ENCODE results near the gene RAB12. TPM values are rescaled to one million over a fixed set of nuclear protein-coding genes. Genes with fewer than 3 reads are reported as not detected.
"Not testable (repeated sequence)": the region's sequence is repeated elsewhere in the genome, so short reads cannot be mapped to it uniquely, and the experiment has no call there.

RAB12 gene
- polyA plus RNA-seq, 4 donors = 46.6 to 52.0 (median 47.8) TPM

GRCh38 chr18:8611916-8612576, 2.8 kb downstream of the RAB12 start:
- DNase-seq (ENCODE audit: low read depth in 4 of 4, low spot score in 3 of 4) = no peak

GRCh38 chr18:8614875-8615274, 5.6 kb downstream of the RAB12 start:
- DNase-seq (ENCODE audit: low read depth in 4 of 4, low spot score in 3 of 4) = no peak

- DNase-seq (ENCODE audit: low read depth in 4 of 4, low spot score in 3 of 4) = no peak
Observed at GRCh38 chr18:8615397-8616027, 6.3 kb downstream of the RAB12 start.

DNA sequence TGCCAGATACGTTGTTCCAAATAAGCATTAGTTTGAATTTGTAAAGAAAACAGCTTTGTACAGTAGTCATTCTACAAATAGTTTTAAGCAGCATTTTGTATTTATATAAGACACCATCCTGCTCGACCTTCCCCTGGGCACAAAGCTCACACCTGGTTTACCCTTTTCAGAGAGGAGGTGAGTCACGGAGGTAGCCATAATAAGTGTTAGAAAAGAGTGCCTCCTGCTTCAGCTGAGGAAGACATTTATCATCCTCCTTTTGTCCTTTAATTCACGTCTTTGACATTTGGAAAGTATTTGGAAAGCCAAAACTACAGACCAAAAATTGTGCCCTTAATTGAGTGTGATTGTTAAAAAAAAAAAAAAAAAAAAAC, 6.8 kb downstream of the RAB12 start:
- DNase-seq (ENCODE audit: low read depth in 4 of 4, low spot score in 3 of 4) = no peak

DNA sequence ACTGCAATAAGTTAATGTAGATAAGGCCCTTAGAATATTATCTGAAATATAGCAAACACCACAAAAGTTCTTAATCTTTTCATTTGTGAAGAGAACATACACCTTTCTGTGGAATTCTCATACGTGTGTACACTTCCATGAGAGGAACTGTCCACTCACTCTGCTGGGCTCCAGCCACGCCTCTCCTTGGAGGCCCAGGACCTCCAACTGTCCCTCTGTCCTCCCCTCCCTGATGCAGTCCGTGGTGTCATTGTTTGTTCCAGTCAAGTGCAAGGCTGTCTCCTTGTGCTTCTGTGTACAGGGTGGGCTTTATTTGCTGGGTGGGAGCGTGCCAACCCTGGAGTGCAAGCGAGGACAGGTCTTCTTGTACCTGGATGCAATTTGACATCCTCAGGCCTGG, 8.7 kb downstream of the RAB12 start:
- DNase-seq (ENCODE audit: low read depth in 4 of 4, low spot score in 3 of 4) = no peak

DNA sequence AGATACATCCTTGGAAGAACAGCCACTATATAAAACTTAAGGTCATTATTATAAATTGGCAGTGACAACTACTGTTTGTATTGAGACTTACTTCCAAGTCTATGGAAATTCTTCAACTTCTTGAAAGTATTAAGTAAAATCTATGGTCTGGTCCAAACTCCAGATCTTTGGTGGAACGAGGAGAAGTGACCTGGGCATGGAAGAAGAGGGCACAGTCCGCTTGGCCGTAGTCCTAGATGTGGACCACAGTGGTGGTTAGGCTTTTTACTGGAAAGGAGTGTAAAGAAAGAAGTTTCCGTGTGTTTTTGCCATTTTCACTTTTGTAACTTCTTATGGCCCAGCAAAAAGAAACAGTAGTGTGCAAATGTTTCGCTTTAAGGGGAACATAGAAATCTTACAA, 9.8 kb downstream of the RAB12 start:
- no peak for DNase-seq (ENCODE audit: low read depth in 4 of 4, low spot score in 3 of 4)

- DNase-seq (ENCODE audit: low read depth in 4 of 4, low spot score in 3 of 4) = no peak
Observed at GRCh38 chr18:8619835-8620577, 10.8 kb downstream of the RAB12 start.

DNA sequence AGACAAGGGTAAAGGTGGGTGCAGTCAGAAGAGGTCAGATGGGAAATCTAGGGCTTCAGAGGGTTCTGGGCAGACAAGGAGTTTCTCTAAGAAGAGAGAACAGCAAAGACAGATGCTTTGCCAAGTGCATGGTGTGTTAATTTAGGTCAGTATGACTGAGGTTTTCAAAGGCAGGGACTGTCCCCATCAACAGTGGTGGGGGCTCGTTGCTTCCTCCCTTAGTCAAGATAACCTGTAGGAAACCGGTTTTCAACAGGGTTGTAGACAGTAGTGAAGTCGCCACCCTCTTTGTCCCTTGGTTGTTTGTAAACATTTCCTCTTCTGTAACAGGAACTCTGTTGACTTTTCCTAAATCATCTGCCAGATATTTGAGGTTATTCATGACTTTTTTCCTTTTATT, 11.6 kb downstream of the RAB12 start:
- no peak for DNase-seq (ENCODE audit: low read depth in 4 of 4, low spot score in 3 of 4)

DNA sequence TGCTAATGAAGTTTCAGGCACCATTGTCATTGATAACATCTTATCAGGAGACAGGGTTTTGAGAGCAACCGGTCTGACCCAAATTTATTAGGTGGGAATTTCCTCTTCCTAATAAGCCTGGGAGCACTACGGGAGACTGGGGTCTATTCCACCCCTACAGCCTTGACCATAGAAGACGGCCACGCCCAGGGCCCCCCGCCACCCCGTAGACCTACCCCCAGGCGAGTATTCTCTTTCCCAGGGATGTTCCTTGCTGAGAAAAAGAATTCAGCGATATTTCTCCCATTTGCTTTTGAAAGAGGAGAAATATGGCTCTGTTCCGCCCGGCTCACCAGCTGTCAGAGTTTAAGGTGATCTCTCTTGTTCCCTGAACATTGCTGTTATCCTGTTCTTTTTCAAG, 13.4 kb downstream of the RAB12 start:
- not testable (repeated sequence) for DNase-seq (ENCODE audit: low read depth in 4 of 4, low spot score in 3 of 4)

DNA sequence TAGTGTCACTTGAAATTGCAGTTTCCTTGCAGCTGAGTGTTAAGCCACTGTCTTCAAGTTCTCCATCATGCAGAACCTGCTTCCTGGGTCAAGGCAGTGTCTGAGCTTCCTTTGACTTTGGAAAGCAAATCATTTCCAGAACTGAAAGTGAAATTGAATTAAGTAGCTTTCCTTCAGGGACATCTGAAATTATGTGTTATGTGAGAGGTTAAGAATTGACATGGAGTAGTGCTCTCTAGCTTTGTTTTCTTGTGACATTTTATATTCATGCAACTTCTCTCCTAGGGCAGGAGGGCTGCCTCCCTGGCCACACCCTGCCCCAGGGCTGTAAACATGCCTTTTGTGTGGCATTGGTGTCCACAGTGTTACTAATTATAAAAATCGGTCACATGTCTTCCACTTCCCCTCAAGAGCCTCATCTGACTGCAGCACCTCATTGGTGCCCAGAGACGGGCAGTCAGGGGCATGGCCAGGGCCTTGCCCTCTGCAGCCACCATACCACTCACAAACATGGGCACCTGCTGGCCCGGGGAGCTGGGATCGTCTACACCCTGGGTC, 14.4 kb downstream of the RAB12 start:
- no peak for DNase-seq (ENCODE audit: low read depth in 4 of 4, low spot score in 3 of 4)

DNA sequence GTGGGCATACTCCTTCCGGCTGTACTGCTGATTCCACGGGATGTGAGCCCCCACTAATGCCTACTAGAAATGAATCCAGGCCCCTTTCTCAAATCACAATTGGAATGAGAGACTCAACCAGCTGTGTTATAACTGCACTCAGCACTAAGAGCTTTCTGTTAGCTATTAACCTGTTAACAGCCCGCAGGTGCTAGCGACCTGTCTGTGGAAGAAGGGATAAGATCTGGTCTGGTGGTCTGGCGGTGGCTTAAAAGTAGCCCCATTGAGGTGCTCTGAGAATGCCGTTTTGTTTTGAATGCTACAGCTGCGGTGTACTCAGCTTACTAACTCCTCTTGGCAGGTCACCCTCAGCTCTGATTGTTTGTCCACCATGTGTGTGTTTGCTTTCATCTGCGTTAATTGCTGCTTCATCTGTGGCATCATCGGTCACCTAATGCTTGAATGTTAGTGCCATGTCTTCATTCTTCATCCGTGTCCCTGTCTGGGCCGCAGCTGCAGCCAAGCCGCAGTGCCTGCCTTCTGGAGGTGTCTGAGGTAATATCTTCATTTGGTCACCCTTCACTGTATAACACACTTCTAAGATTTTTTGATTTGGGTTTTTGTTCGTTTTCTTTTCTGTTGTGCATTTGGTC, 16.3 kb downstream of the RAB12 start:
- no peak for DNase-seq (ENCODE audit: low read depth in 4 of 4, low spot score in 3 of 4)

DNA sequence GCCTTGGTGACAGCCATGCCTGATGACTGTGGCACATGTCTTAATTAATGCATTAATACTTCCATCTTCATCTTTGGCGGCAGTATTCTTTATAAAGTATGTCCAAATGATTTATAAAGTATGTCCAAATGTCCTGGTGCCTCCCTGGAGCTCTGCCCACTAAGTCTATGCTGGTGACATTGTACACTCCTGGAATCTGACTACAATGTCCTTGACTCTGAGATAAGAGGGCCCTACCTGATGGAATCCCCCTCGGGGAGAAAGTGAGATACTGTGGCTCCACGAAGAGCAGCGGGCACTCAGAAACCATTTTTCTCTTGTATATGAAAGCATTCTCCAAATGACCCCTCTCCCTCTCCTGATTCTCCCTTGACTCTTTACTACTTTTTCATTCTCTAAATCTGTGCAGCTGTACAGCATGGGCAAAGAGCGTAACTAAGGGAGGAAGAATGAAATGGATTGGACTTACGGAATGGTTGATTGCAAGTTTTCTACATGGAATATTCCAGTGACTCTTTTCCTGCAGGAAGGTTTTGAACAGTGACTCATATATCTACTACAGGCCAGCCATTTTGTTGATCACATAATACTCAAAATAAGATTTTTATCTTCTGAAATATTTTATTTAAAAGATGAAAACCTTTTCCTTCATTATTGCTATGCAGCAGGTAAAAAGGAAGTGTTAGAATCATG, 17.3 kb downstream of the RAB12 start:
- DNase-seq (ENCODE audit: low read depth in 4 of 4, low spot score in 3 of 4) = no peak

GRCh38 chr18:8627107-8627472, 17.9 kb downstream of the RAB12 start:
- DNase-seq (ENCODE audit: low read depth in 4 of 4, low spot score in 3 of 4) = no peak

DNA sequence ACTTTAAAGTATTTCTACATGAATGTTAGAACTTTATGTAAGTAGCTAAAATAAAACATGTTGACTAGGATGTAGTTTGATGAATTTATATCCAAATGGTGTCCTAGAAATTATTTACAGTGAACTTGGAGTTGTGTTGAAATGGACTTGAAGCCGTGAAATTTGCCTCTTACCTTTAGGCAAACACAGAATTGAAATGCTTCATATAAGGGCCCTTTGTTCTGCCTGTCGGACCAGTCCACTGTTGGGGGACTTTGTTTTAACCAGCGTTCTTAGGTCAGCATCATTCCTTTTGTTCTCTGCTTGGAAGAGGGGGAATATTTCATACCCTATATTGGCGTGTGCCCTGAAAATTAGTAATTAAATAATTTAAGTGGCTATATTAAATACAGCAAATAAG, 18.3 kb downstream of the RAB12 start:
- no peak for DNase-seq (ENCODE audit: low read depth in 4 of 4, low spot score in 3 of 4)

- DNase-seq (ENCODE audit: low read depth in 4 of 4, low spot score in 3 of 4) = no peak
Observed at GRCh38 chr18:8629602-8630001, 20.4 kb downstream of the RAB12 start.

- no peak for DNase-seq (ENCODE audit: low read depth in 4 of 4, low spot score in 3 of 4)
Observed at GRCh38 chr18:8630546-8630945, 21.3 kb downstream of the RAB12 start.

GRCh38 chr18:8631265-8631664, 22.0 kb downstream of the RAB12 start:
- DNase-seq (ENCODE audit: low read depth in 4 of 4, low spot score in 3 of 4) = no peak

DNA sequence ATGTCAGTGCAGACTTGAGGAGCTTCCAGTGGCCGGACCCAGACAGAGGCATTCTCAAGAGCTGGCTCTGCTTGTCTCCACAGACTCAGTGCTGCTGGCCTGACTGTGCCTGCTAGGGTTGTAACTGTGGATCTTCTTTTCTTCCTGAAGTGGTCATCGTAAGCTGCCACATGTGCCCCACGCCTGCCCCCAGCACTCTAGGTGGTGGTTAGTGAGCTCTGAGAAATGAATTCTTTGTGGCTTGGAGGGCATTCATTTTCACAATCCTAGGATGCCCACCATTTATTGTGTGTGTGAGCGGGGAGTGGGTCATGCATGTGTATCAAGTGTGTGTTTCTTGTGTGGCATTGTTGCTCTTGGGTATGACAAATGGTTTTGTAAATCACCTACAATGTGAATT, 23.1 kb downstream of the RAB12 start:
- no peak for DNase-seq (ENCODE audit: low read depth in 4 of 4, low spot score in 3 of 4)

GRCh38 chr18:8634508-8634907, 25.3 kb downstream of the RAB12 start:
- DNase-seq (ENCODE audit: low read depth in 4 of 4, low spot score in 3 of 4) = no peak

- no peak for DNase-seq (ENCODE audit: low read depth in 4 of 4, low spot score in 3 of 4)
Observed at GRCh38 chr18:8635087-8635486, 25.9 kb downstream of the RAB12 start.

- DNase-seq (ENCODE audit: low read depth in 4 of 4, low spot score in 3 of 4) = no peak
Observed at GRCh38 chr18:8639762-8640161, 30.5 kb downstream of the RAB12 start.

All from left renal pelvis (tissue), 4 donors.